Inferior parietal cortex (tissue), 1 donor: ENCODE data around the gene L2HGDH.
"Not testable (repeated sequence)": the region's sequence is repeated elsewhere in the genome, so short reads cannot be mapped to it uniquely, and the experiment has no call there.

ENCODE experiments used
- DNase-seq: peaks from one replicate; pipeline ENCODE4 v3.0.0-alpha.2; 2016; ENCODE audit errors: extremely low spot score

Gene L2HGDH

GRCh38 chr14:50339178-50339804 lies 27.3 kb upstream of the L2HGDH start:
- DNase-seq: no peak

- DNase-seq: no peak
These were observed 26.6 kb upstream of the L2HGDH start for GRCh38 chr14:50338587-50338986.

- peak; percentile 73 for DNase-seq
These were observed 24.2 kb upstream of the L2HGDH start for GRCh38 chr14:50335989-50336824.

GRCh38 chr14:50335389-50335788 lies 23.4 kb upstream of the L2HGDH start:
- DNase-seq: peak; percentile 86

- DNase-seq: no peak
These were observed 22.2 kb upstream of the L2HGDH start for GRCh38 chr14:50334211-50334610.

- DNase-seq: no peak
These were observed 21.0 kb upstream of the L2HGDH start for GRCh38 chr14:50333014-50333509.

- DNase-seq: no peak
These were observed 19.6 kb upstream of the L2HGDH start for GRCh38 chr14:50331596-50331995.

GRCh38 chr14:50321009-50321660 lies 9.1 kb upstream of the L2HGDH start:
- peak; percentile 92 for DNase-seq

- no peak for DNase-seq
These were observed 8.3 kb upstream of the L2HGDH start for GRCh38 chr14:50320283-50320682.

- DNase-seq: no peak
These were observed 7.7 kb upstream of the L2HGDH start for GRCh38 chr14:50319721-50320120.

- DNase-seq: no peak
These were observed 7.3 kb upstream of the L2HGDH start for GRCh38 chr14:50319293-50319692.

GRCh38 chr14:50318031-50318626 lies 6.1 kb upstream of the L2HGDH start:
- DNase-seq: peak; percentile 65

GRCh38 chr14:50314098-50314497 lies 2.1 kb upstream of the L2HGDH start:
- DNase-seq: not testable (repeated sequence)

- DNase-seq: no peak
These were observed 665 bp upstream of the L2HGDH start for GRCh38 chr14:50312734-50313054.

- no peak for DNase-seq
These were observed 575 bp downstream of the L2HGDH start for GRCh38 chr14:50311337-50311971.

- no peak for DNase-seq
These were observed 1.6 kb downstream of the L2HGDH start for GRCh38 chr14:50310445-50310844.

- DNase-seq: no peak
These were observed 3.6 kb downstream of the L2HGDH start for GRCh38 chr14:50308363-50308915.

- peak; percentile 24 for DNase-seq
These were observed 8.1 kb downstream of the L2HGDH start for GRCh38 chr14:50303744-50304471.

GRCh38 chr14:50301914-50302313 lies 10.1 kb downstream of the L2HGDH start:
- DNase-seq: no peak

- no peak for DNase-seq
These were observed 12.4 kb downstream of the L2HGDH start for GRCh38 chr14:50299585-50299984.

GRCh38 chr14:50290306-50290705 lies 21.7 kb downstream of the L2HGDH start:
- no peak for DNase-seq
